Measurements from ENCODE around the gene WNT9B.

The WNT9B gene

DNA sequence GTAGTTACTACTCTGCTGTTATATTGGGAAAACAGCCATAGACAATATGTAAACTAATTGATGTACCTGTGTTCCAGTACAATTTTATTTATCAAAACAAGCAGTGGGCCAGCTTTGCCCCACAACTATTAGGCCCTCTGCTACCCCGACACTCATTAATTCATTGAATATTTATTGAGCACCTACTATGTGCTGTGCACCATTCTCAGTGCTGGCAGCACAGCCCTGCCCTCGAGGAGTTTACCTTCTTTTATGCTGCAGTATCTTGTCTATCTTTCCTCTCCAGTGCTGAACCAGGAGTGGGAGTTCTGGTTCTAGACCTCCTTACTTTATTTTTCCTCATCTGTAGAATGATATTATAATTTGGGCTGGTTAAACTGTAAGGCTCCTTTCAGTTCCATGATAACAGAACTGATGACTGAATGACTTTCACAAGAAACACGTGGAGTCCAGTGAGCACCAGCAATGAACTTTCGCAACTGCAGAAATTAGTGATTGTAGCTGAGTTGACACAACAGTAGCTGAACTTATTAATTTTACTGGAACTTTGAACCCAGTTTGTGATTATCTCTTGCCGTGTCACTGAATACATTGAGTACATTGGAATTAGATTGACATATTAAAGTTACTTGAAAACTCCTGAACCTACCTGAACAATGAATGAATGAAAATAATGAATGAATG, 73.9 kb downstream of the WNT9B start:
- Histone ChIP-seq H4K20me1 (ENCODE audit: insufficient read depth) (no peaks in the 10 kb centered on the region; the same call in 1 of the 2 replicates), H3K36me3 (ENCODE audit: insufficient read depth) (no peaks in the 10 kb centered on the region), H3K4me2 (peak overlapping the region; percentile 81), H3K79me2 (ENCODE audit: insufficient read depth, low read depth) (peaks cover 71% of the 10 kb centered on the region), H3K27me3 (ENCODE audit: insufficient read depth, low read depth) (no peaks in the 10 kb centered on the region), H2AFZ (ENCODE audit: low read depth) (no peak overlapping the region), H3K9ac (no peak overlapping the region; the same call in 1 of the 2 replicates), H3K4me3 (IDR thresholded peaks at IDR 0.05; ENCODE audit: insufficient read depth, low read depth, low read length) (no peak overlapping the region), H3K27ac (peak overlapping the region; percentile 84), H3K4me1 (ENCODE audit: low read depth, poor library complexity, severe bottlenecking) (peaks cover 69% of the 10 kb centered on the region)
- TF ChIP-seq, protein P1, sequence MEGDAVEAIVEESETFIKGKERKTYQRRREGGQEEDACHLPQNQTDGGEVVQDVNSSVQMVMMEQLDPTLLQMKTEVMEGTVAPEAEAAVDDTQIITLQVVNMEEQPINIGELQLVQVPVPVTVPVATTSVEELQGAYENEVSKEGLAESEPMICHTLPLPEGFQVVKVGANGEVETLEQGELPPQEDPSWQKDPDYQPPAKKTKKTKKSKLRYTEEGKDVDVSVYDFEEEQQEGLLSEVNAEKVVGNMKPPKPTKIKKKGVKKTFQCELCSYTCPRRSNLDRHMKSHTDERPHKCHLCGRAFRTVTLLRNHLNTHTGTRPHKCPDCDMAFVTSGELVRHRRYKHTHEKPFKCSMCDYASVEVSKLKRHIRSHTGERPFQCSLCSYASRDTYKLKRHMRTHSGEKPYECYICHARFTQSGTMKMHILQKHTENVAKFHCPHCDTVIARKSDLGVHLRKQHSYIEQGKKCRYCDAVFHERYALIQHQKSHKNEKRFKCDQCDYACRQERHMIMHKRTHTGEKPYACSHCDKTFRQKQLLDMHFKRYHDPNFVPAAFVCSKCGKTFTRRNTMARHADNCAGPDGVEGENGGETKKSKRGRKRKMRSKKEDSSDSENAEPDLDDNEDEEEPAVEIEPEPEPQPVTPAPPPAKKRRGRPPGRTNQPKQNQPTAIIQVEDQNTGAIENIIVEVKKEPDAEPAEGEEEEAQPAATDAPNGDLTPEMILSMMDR (conservative IDR thresholded peaks at IDR 0.05; ENCODE audit: low read depth, low read length) = no peak

DNA sequence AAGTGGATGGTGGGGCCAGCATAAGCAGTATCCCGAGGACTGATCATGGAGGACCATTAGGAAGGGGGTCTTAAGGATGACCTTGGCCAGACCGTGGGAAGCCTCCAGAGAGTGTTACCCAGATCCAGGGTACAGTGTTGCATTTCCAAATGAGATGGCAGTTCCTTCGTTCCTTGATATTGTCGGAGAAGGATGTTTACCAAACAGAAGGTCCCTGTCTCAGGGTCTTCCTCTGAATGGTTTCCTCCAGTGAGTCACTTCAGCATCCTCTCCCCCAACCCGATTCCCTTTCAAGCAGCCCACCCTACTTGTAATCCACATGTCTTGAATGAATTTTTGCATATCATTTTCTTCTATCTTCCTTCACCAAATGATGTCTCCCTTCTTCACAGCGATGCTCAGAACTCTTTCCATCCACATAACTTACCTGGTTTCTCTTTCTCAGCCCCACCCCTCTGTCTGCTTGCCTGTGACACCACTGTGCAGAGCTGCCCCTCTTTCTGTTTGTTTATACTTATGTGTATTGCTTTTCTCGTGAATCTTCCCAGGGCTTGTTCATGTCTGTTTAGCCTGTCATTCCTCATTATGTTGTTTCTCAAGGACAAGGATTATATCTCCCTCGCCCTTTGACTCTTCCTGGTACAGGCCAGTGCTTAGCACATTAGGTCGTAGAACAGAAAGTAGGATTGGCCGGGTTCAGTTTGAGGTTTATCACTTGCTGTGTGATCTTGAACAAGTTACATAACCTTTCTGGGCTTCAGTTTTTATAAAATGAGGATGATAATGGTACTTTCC, 77.3 kb downstream of the WNT9B start:
- TF ChIP-seq, protein P1 (conservative IDR thresholded peaks at IDR 0.05; ENCODE audit: low read depth, low read length) = no peak
- H2AFZ ChIP-seq (ENCODE audit: low read depth) = no peak overlapping the region
- H4K20me1 ChIP-seq (ENCODE audit: insufficient read depth) = no peaks in the 10 kb centered on the region; the same call in 1 of the 2 replicates
- no peak overlapping the region for H3K4me3 ChIP-seq (IDR thresholded peaks at IDR 0.05; ENCODE audit: insufficient read depth, low read depth, low read length)
- H3K4me2 ChIP-seq = peak overlapping the region; percentile 81
- H3K4me1 ChIP-seq (ENCODE audit: low read depth, poor library complexity, severe bottlenecking) = peaks cover 96% of the 10 kb centered on the region
- H3K9ac ChIP-seq = no peak overlapping the region
- peaks cover 73% of the 10 kb centered on the region for H3K79me2 ChIP-seq (ENCODE audit: insufficient read depth, low read depth)
- peaks cover 12% of the 10 kb centered on the region; the same call in 1 of the 2 replicates for H3K36me3 ChIP-seq (ENCODE audit: insufficient read depth)
- peak overlapping the region; percentile 84 for H3K27ac ChIP-seq
- H3K27me3 ChIP-seq (ENCODE audit: insufficient read depth, low read depth) = no peaks in the 10 kb centered on the region

DNA sequence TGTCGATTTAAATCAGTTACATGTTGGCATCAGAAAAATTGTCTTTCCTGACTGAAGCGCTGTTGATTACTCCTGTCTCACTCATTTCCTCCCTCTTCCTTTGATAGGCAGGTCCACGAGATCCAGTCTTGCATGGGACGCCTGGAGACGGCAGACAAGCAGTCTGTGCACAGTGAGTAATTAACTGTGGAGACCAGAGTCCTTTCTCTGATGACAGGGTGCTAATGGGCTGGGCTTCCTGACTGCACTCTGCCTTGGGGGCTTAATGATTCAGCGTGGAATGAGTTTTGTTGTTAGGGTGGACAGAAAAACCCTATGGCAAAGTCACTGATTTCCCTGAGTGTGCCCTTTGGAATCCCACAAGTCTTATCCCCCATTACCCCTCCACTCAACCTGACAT, 78.0 kb downstream of the WNT9B start:
- Histone ChIP-seq H3K4me3 (IDR thresholded peaks at IDR 0.05; ENCODE audit: insufficient read depth, low read depth, low read length) (no peak overlapping the region), H2AFZ (ENCODE audit: low read depth) (no peak overlapping the region), H4K20me1 (ENCODE audit: insufficient read depth) (no peaks in the 10 kb centered on the region; the same call in 1 of the 2 replicates), H3K9ac (no peak overlapping the region), H3K36me3 (ENCODE audit: insufficient read depth) (peaks cover 12% of the 10 kb centered on the region; the same call in 1 of the 2 replicates), H3K27ac (no peak overlapping the region), H3K27me3 (ENCODE audit: insufficient read depth, low read depth) (no peaks in the 10 kb centered on the region), H3K4me1 (ENCODE audit: low read depth, poor library complexity, severe bottlenecking) (peaks cover 89% of the 10 kb centered on the region), H3K79me2 (ENCODE audit: insufficient read depth, low read depth) (peaks cover 66% of the 10 kb centered on the region), H3K4me2 (peak overlapping the region; percentile 81; the same call in 1 of the 2 replicates)
- TF ChIP-seq, protein P1 (conservative IDR thresholded peaks at IDR 0.05; ENCODE audit: low read depth, low read length) = no peak

DNA sequence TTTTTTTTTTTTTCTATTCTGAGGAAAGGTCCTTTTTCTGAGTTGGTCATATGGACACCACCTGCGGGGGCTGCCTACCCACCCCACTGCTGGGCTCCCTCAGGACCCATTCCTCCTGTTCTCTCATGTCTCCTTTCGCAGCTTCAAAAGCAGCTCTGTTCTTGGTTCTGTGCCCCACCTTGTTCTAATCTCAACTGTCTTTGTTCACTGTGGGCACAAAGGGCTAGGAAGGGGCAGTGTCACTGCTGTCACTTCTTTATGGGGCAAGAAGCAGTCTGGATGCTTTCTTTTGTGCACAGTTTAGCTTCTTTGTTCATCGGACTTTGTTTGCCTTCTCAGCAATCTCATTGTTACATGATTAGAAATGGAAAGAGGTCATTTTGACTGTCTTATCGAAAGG, 78.7 kb downstream of the WNT9B start:
- H3K36me3 ChIP-seq (ENCODE audit: insufficient read depth) = peaks cover 12% of the 10 kb centered on the region; the same call in 1 of the 2 replicates

More for the DNA sequence above, 78.7 kb downstream of the WNT9B start:
- Histone ChIP-seq H4K20me1 (ENCODE audit: insufficient read depth) (no peaks in the 10 kb centered on the region; the same call in 1 of the 2 replicates), H3K27ac (no peak overlapping the region), H2AFZ (ENCODE audit: low read depth) (no peak overlapping the region), H3K79me2 (ENCODE audit: insufficient read depth, low read depth) (peaks cover 59% of the 10 kb centered on the region), H3K9ac (no peak overlapping the region), H3K4me3 (IDR thresholded peaks at IDR 0.05; ENCODE audit: insufficient read depth, low read depth, low read length) (no peak overlapping the region), H3K4me1 (ENCODE audit: low read depth, poor library complexity, severe bottlenecking) (peaks cover 83% of the 10 kb centered on the region), H3K4me2 (no peak overlapping the region; the same call in 1 of the 2 replicates), H3K27me3 (ENCODE audit: insufficient read depth, low read depth) (no peaks in the 10 kb centered on the region)
- TF ChIP-seq, protein P1 (conservative IDR thresholded peaks at IDR 0.05; ENCODE audit: low read depth, low read length) = no peak
